ENCODE results near the gene TREML4.
A peak's percentile ranks its signal among the peaks of the same experiment; 100 is the strongest.
"Not testable (repeated sequence)": the region's sequence is repeated elsewhere in the genome, so short reads cannot be mapped to it uniquely, and the experiment has no call there.

The TREML4 gene

GRCh38 chr6:41186031-41186562 lies 42.1 kb upstream of the TREML4 start:
- Histone ChIP-seq H3K4me1 (no peaks in the 10 kb centered on the region), H3K27me3 (no peaks in the 10 kb centered on the region), H3K4me3 (ENCODE audit: low read depth, low read length) (no peak overlapping the region), H3K36me3 (no peaks in the 10 kb centered on the region), H3K9me3 (no peaks in the 10 kb centered on the region; the same call in 1 of the 2 replicates)
- no peak for TF ChIP-seq CTCF (IDR thresholded peaks at IDR 0.05; ENCODE audit: low read depth, low read length)
- DNase-seq = no peak

GRCh38 chr6:41187924-41188886 lies 39.9 kb upstream of the TREML4 start:
- H3K4me3 ChIP-seq (ENCODE audit: low read depth, low read length) = no peak overlapping the region
- no peak for TF ChIP-seq CTCF (IDR thresholded peaks at IDR 0.05; ENCODE audit: low read depth, low read length)
- no peaks in the 10 kb centered on the region; the same call in 1 of the 2 replicates for H3K9me3 ChIP-seq
- H3K4me1 ChIP-seq = no peaks in the 10 kb centered on the region
- DNase-seq = no peak
- no peaks in the 10 kb centered on the region for H3K36me3 ChIP-seq
- no peaks in the 10 kb centered on the region; the same call in 1 of the 2 replicates for H3K27me3 ChIP-seq

- not testable (repeated sequence) for H3K4me1 ChIP-seq; H3K9me3 ChIP-seq; H3K4me3 ChIP-seq (ENCODE audit: low read depth, low read length); H3K36me3 ChIP-seq; H3K27me3 ChIP-seq; DNase-seq
Measured at GRCh38 chr6:41189046-41189445, 39.1 kb upstream of the TREML4 start.

DNA sequence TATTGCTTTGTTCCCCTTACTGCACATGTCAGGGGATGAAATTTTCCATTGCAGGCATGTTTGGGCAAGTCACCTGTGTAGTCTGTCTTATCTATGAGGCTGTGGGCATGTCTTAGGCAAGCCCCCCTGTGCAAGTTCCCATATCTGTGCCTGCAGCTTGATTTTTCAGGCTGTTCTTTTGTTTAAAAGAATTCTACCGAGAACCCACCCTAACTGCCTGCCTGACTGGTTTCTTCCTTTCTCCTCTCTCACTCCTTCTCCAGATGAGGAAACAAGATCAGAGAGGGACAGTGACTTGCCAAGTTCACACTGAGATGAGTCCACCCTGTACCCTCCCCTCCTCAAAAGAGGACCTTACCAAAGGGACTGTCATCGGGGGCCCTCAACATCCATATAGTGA lies 38.2 kb upstream of the TREML4 start:
- H3K4me1 ChIP-seq = no peaks in the 10 kb centered on the region
- no peak overlapping the region for H3K4me3 ChIP-seq (ENCODE audit: low read depth, low read length)
- TF ChIP-seq CTCF (IDR thresholded peaks at IDR 0.05; ENCODE audit: low read depth, low read length) = no peak
- H3K27me3 ChIP-seq = no peaks in the 10 kb centered on the region; the same call in 1 of the 2 replicates
- DNase-seq = no peak
- no peaks in the 10 kb centered on the region for H3K36me3 ChIP-seq
- no peaks in the 10 kb centered on the region; the same call in 1 of the 2 replicates for H3K9me3 ChIP-seq

- H3K9me3 ChIP-seq = no peaks in the 10 kb centered on the region; the same call in 1 of the 2 replicates
- H3K4me1 ChIP-seq = no peaks in the 10 kb centered on the region
- H3K4me3 ChIP-seq (ENCODE audit: low read depth, low read length) = no peak overlapping the region
- H3K27me3 ChIP-seq = peaks cover 4% of the 10 kb centered on the region; the same call in 1 of the 2 replicates
- DNase-seq = no peak
- 0 out of 2 replicates have a peak, but pooled peaks have one; percentile 3 for TF ChIP-seq CTCF (IDR thresholded peaks at IDR 0.05; ENCODE audit: low read depth, low read length)
- H3K36me3 ChIP-seq = no peaks in the 10 kb centered on the region
Measured at GRCh38 chr6:41190791-41191190, 37.4 kb upstream of the TREML4 start.

GRCh38 chr6:41191569-41191968 lies 36.6 kb upstream of the TREML4 start:
- peak; percentile 39 for TF ChIP-seq CTCF (IDR thresholded peaks at IDR 0.05; ENCODE audit: low read depth, low read length)
- H3K4me1 ChIP-seq = no peaks in the 10 kb centered on the region
- no peak for DNase-seq
- H3K4me3 ChIP-seq (ENCODE audit: low read depth, low read length) = no peak overlapping the region
- no peaks in the 10 kb centered on the region for H3K36me3 ChIP-seq
- H3K27me3 ChIP-seq = peaks cover 6% of the 10 kb centered on the region; the same call in 1 of the 2 replicates
- H3K9me3 ChIP-seq = no peaks in the 10 kb centered on the region; the same call in 1 of the 2 replicates

Data from BE2C (cell line).